ENCODE data around the gene NCAPD2. TPM values are rescaled to one million over a fixed set of nuclear protein-coding genes. Genes with fewer than 3 reads are reported as not detected.

NCAPD2 gene
- total RNA-seq, 2 donors from 2014 or later = 35.9 to 94.1 TPM

- Histone ChIP-seq H3K4me1 (no peaks in the 10 kb centered on the region), H3K4me3 (no peak overlapping the region), H3K36me3 (no peaks in the 10 kb centered on the region), H3K9ac (ENCODE audit: low read depth in 2 of 2, low read length in 2 of 2) (no peak overlapping the region), H3K9me3 (no peaks in the 10 kb centered on the region), H3K27ac (no peak overlapping the region), H3K27me3 (no peaks in the 10 kb centered on the region)
- TF ChIP-seq CTCF (IDR thresholded peaks at IDR 0.05) = no peak
- intact Hi-C loops (cut with DNase I) = no loop called here
- DNase-seq = no peak
Measured at GRCh38 chr12:6500466-6500865, 6.6 kb downstream of the NCAPD2 start.

- Histone ChIP-seq H3K4me1 (no peaks in the 10 kb centered on the region), H3K27me3 (no peaks in the 10 kb centered on the region), H3K4me3 (no peak overlapping the region), H3K36me3 (no peaks in the 10 kb centered on the region), H3K9ac (ENCODE audit: low read depth in 2 of 2, low read length in 2 of 2) (no peak overlapping the region), H3K9me3 (no peaks in the 10 kb centered on the region), H3K27ac (no peak overlapping the region)
- intact Hi-C loops (cut with DNase I) = no loop called here
- no peak for TF ChIP-seq CTCF (IDR thresholded peaks at IDR 0.05)
- DNase-seq = no peak
Measured at GRCh38 chr12:6507102-6507998, 13.4 kb downstream of the NCAPD2 start.

GRCh38 chr12:6508087-6508486 is 14.2 kb downstream of the NCAPD2 start:
- no peak overlapping the region for H3K9ac ChIP-seq (ENCODE audit: low read depth in 2 of 2, low read length in 2 of 2)
- no peak for TF ChIP-seq CTCF (IDR thresholded peaks at IDR 0.05)
- H3K4me1 ChIP-seq = no peaks in the 10 kb centered on the region
- no peak overlapping the region for H3K27ac ChIP-seq
- H3K36me3 ChIP-seq = no peaks in the 10 kb centered on the region
- intact Hi-C loops (cut with DNase I) = no loop called here
- no peaks in the 10 kb centered on the region for H3K27me3 ChIP-seq
- H3K9me3 ChIP-seq = no peaks in the 10 kb centered on the region
- H3K4me3 ChIP-seq = no peak overlapping the region
- no peak for DNase-seq

GRCh38 chr12:6520186-6520585 is 26.3 kb downstream of the NCAPD2 start:
- H3K4me1 ChIP-seq = no peaks in the 10 kb centered on the region
- peaks cover 5% of the 10 kb centered on the region for H3K36me3 ChIP-seq
- H3K9me3 ChIP-seq = no peaks in the 10 kb centered on the region
- H3K4me3 ChIP-seq = no peak overlapping the region
- no peak for TF ChIP-seq CTCF (IDR thresholded peaks at IDR 0.05)
- H3K9ac ChIP-seq (ENCODE audit: low read depth in 2 of 2, low read length in 2 of 2) = no peak overlapping the region
- H3K27ac ChIP-seq = no peak overlapping the region
- H3K27me3 ChIP-seq = no peaks in the 10 kb centered on the region
- intact Hi-C loops (cut with DNase I) = no loop called here
- no peak for DNase-seq

- Histone ChIP-seq H3K4me1 (no peaks in the 10 kb centered on the region), H3K9ac (ENCODE audit: low read depth in 2 of 2, low read length in 2 of 2) (no peak overlapping the region), H3K4me3 (no peak overlapping the region), H3K27ac (no peak overlapping the region), H3K27me3 (no peaks in the 10 kb centered on the region), H3K36me3 (peaks cover 8% of the 10 kb centered on the region), H3K9me3 (no peaks in the 10 kb centered on the region)
- intact Hi-C loops (cut with DNase I) = no loop called here
- no peak for DNase-seq
- no peak for TF ChIP-seq CTCF (IDR thresholded peaks at IDR 0.05)
Measured at GRCh38 chr12:6522193-6522592, 28.3 kb downstream of the NCAPD2 start.
